Measurements from ENCODE around the gene CPN1.

DNA sequence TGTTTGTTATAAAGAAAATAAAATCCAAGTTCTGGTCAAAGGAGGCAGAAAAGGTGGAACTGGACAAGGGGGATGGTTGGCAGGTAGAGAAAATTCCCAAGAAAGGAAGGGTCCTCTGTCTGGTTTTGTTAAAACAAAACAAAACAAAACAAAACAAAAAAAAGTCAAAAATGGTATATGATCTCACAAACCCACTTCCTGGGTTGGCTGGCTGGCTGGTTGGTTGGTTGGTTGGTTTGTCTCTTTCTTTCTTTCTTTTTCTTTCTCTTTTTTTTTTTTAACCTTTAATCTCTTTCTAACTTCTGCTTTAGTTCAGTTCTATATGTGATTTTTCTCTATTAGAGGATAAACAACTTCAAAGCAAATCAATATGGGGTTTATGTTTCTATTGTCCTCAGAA lies 41.1 kb upstream of the CPN1 start:
- TF ChIP-seq, protein P1, sequence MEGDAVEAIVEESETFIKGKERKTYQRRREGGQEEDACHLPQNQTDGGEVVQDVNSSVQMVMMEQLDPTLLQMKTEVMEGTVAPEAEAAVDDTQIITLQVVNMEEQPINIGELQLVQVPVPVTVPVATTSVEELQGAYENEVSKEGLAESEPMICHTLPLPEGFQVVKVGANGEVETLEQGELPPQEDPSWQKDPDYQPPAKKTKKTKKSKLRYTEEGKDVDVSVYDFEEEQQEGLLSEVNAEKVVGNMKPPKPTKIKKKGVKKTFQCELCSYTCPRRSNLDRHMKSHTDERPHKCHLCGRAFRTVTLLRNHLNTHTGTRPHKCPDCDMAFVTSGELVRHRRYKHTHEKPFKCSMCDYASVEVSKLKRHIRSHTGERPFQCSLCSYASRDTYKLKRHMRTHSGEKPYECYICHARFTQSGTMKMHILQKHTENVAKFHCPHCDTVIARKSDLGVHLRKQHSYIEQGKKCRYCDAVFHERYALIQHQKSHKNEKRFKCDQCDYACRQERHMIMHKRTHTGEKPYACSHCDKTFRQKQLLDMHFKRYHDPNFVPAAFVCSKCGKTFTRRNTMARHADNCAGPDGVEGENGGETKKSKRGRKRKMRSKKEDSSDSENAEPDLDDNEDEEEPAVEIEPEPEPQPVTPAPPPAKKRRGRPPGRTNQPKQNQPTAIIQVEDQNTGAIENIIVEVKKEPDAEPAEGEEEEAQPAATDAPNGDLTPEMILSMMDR (conservative IDR thresholded peaks at IDR 0.05; ENCODE audit: low read length), result no peak
- no peak for TF ChIP-seq EZH2phosphoT487 (IDR thresholded peaks at IDR 0.05; ENCODE audit: borderline replicate concordance, low read depth, low read length)

All from OCI-LY7 (cell line).